ENCODE results near the gene ELAVL3. TPM values are rescaled to one million over a fixed set of nuclear protein-coding genes. Genes with fewer than 3 reads are reported as not detected.
"Not testable (repeated sequence)": the region's sequence is repeated elsewhere in the genome, so short reads cannot be mapped to it uniquely, and the experiment has no call there.

Gene ELAVL3
- total RNA-seq, 1 donor from 2014 or later, result not detected

GRCh38 chr19:11406703-11407236 is 74.1 kb downstream of the ELAVL3 start:
- not testable (repeated sequence) for DNase-seq (ENCODE audit: low read depth in 2 of 2)

DNA sequence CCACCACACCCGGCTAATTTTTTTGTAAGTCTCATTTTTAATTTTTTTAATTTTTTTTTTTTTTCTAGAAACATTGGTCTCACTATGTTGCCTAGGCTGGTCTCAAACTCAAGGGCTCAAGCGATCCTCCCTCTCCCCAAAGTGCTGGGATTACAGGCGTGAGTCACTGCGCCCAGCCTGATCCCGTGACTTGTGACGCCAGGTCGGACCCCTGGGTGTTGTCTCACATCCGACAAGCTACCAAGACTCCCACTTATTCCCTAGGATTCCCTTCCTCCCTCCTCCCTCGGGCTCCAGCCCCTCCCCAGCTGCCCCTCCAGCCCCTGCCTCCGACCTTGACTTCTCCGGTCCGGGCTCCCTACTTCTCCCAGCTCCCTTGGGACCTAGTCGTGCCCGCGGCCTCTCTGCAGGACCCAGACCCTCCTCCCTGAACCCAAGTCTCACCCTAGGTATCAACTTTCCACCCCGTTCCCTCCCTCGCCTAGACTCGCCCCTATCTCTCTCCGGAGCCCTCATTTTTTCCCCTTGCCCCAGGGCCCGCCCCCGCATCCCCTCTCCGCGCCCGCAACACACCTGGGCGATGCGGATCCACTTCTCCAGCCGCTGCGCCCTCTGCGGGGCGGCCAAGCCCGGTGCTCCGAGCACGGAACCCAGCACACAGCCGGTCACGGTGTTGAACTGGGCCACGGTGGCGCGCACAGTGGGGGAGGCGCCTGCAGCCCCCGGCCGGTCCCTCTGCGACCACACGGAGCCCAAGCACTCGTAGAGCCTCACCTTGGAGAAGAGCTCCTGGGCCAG is 74.8 kb downstream of the ELAVL3 start:
- no peak for DNase-seq (ENCODE audit: low read depth in 2 of 2)

DNA sequence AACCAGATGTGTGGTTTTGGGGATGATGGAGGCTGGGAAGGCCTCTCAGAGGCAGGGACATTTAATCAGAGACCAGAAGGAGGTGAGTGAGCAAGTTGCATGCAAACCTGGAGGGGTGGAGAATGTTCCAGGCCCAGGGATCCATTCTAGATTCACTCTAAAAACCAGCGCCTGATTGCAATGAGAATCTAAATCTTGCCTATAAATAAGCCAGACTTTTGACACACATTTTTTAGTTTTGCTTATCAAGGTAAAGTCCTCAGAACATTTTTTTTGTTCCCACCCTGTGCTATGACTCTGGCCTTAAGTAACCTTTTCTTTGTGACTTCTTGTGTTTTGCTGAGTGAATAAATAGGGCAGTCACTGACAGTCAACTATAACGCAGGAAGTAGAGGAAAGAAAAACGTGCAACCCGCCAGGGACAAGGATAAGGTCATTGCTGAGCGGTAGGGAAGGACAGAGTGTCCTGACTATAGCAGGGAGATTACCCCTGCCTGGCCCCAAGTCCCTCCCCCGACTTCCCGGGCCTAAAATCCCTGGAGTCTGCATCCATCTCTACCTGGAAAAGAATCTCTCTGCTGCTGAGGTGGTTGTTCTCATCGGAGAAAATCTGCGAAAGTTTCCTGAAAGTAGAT is 76.1 kb downstream of the ELAVL3 start:
- no peak for DNase-seq (ENCODE audit: low read depth in 2 of 2)

DNA sequence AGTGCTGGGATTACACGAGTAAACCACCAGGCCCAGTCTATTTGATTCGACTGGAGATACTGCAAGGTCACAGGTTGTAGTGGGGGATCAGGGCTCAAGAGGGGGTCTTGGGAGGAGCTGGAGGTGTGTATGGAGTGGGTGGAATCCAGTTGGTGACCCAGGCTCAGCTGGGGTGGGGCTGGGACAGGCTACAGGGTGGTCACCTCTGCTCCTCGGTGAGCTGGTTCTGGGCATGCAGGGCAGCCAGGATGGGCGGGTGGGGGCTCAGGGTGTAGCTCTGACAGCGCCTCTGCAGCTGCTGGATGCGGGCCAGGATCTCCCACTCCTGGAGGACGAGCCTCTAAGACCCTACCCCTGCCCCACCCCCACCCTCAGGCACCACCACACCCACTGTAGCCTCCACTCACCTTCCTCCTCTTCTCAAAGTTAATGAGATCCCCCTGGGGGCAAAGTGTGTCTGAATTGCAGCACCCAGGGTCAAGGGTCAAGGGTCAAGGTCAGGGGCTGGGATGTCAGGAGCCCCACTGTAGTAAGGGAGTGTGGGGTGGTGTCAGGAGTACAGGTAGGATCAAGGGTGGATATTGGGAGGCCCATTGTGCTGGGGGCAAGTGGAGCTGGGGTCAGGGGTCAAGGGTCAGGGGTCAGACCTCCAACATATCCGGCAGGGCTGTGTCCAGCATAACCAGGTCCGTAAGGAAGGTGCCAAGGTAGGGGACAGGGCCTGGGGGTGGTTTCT is 78.9 kb downstream of the ELAVL3 start:
- DNase-seq (ENCODE audit: low read depth in 2 of 2), result no peak

Other genes with a start within 250 kb of the ELAVL3 start
- not detected in 2 replicates for gene ANGPTL8, start 241.4 kb downstream of the ELAVL3 start, total RNA-seq
- gene DOCK6, start 218.5 kb downstream of the ELAVL3 start, total RNA-seq, result 56.1 and 92.4 TPM in 2 replicates
- gene TSPAN16, start 184.9 kb downstream of the ELAVL3 start, total RNA-seq, result not detected in 2 replicates
- 34.7 and 35.5 TPM in 2 replicates for gene RAB3D, start 141.4 kb downstream of the ELAVL3 start, total RNA-seq
- gene TMEM205, start 134.8 kb downstream of the ELAVL3 start, total RNA-seq, result 77.7 and 127 TPM in 2 replicates
- 3.9 and 7.0 TPM in 2 replicates for gene CCDC159, start 134.5 kb downstream of the ELAVL3 start, total RNA-seq
- 4.2 and 10.1 TPM in 2 replicates for gene PLPPR2, start 125.6 kb downstream of the ELAVL3 start, total RNA-seq
- gene SWSAP1, start 106.4 kb downstream of the ELAVL3 start, total RNA-seq, result 1.0 and 1.1 TPM in 2 replicates
- gene EPOR, start 96.7 kb downstream of the ELAVL3 start, total RNA-seq, result 4.2 and 6.8 TPM in 2 replicates
- 0.63 and 0.64 TPM in 2 replicates for gene RGL3, start 61.7 kb downstream of the ELAVL3 start, total RNA-seq
- under 0.01 and 0.13 TPM in 2 replicates for gene ODAD3, start 45.9 kb downstream of the ELAVL3 start, total RNA-seq
- 101 and 136 TPM in 2 replicates for gene PRKCSH, start 45.4 kb downstream of the ELAVL3 start, total RNA-seq
- gene ZNF653, start 24.8 kb upstream of the ELAVL3 start, total RNA-seq, result 5.3 and 5.4 TPM in 2 replicates
- 22.4 and 22.6 TPM in 2 replicates for gene ECSIT, start 48.1 kb upstream of the ELAVL3 start, total RNA-seq
- not detected in 2 replicates for gene CNN1, start 57.8 kb upstream of the ELAVL3 start, total RNA-seq
- 23.8 and 24.1 TPM in 2 replicates for gene ELOF1, start 78.2 kb upstream of the ELAVL3 start, total RNA-seq
- 0.26 and 0.38 TPM in 2 replicates for gene ACP5, start 96.6 kb upstream of the ELAVL3 start, total RNA-seq
- 17.3 and 21.4 TPM in 2 replicates for gene ZNF627, start 116.4 kb upstream of the ELAVL3 start, total RNA-seq